Esophagus mucosa (tissue), 1 donor: Measurements from ENCODE around the gene ADORA2A. TPM values are rescaled to one million over a fixed set of nuclear protein-coding genes. Genes with fewer than 3 reads are reported as not detected.

Source experiments
- ATAC-seq: fragments of 200-7000 bp; cut with Tn5 transposase; one replicate; pipeline ENCODE4 v1.9.1; 2020
- total RNA-seq: library from RNA; stranded (reverse); gene quantifications from one replicate; pipeline ENCODE4 v1.2.4, GENCODE V29; 2023
- donor health status: DM: yes; HTN: yes; CAD: no.

The ADORA2A gene
- total RNA-seq, 1 donor from 2014 or later = not detected

- no peak for ATAC-seq
Measured at GRCh38 chr22:24404561-24405275, 22.7 kb upstream of the ADORA2A start.

GRCh38 chr22:24405631-24406321 lies 21.6 kb upstream of the ADORA2A start:
- no peak for ATAC-seq

GRCh38 chr22:24406322-24407277 lies 20.8 kb upstream of the ADORA2A start:
- ATAC-seq = no peak

GRCh38 chr22:24407278-24407665 lies 20.1 kb upstream of the ADORA2A start:
- ATAC-seq = no peak

- ATAC-seq = no peak
Measured at GRCh38 chr22:24407884-24408283, 19.5 kb upstream of the ADORA2A start.

- ATAC-seq = no peak
Measured at GRCh38 chr22:24408630-24409029, 18.8 kb upstream of the ADORA2A start.

GRCh38 chr22:24409707-24410106 lies 17.7 kb upstream of the ADORA2A start:
- no peak for ATAC-seq

GRCh38 chr22:24410110-24410856 lies 17.1 kb upstream of the ADORA2A start:
- ATAC-seq = no peak

- no peak for ATAC-seq
Measured at GRCh38 chr22:24411256-24412004, 16.0 kb upstream of the ADORA2A start.

GRCh38 chr22:24412274-24412673 lies 15.1 kb upstream of the ADORA2A start:
- ATAC-seq = no peak

- ATAC-seq = no peak
Measured at GRCh38 chr22:24413271-24413670, 14.1 kb upstream of the ADORA2A start.

- no peak for ATAC-seq
Measured at GRCh38 chr22:24413736-24414385, 13.5 kb upstream of the ADORA2A start.

- no peak for ATAC-seq
Measured at GRCh38 chr22:24414523-24414922, 12.9 kb upstream of the ADORA2A start.

- ATAC-seq = no peak
Measured at GRCh38 chr22:24414984-24415945, 12.1 kb upstream of the ADORA2A start.

- ATAC-seq = no peak
Measured at GRCh38 chr22:24416095-24416494, 11.3 kb upstream of the ADORA2A start.

- ATAC-seq = no peak
Measured at GRCh38 chr22:24416611-24417010, 10.8 kb upstream of the ADORA2A start.

- no peak for ATAC-seq
Measured at GRCh38 chr22:24417200-24417599, 10.2 kb upstream of the ADORA2A start.

- ATAC-seq = peak; percentile 5
Measured at GRCh38 chr22:24417901-24418641, 9.3 kb upstream of the ADORA2A start.
